PC-3 (cell line): ENCODE measurements around the gene LRRTM4. TPM values are rescaled to one million over a fixed set of nuclear protein-coding genes. Genes with fewer than 3 reads are reported as not detected.
"Not testable (repeated sequence)": the region's sequence is repeated elsewhere in the genome, so short reads cannot be mapped to it uniquely, and the experiment has no call there.

Experiments
- ATAC-seq: fragments of 200-7000 bp; cut with Tn5 transposase; 2 replicates; pipeline ENCODE4 v1.9.1; 2020; ENCODE audit warnings: mild to moderate bottlenecking, moderate library complexity
- BruUV-seq: library from RNA; stranded (reverse); fragments of 400-500 nt; replicated peaks from 2 replicates; lab custom pipeline; 2021; lab: Mats Ljungman, UMichigan
- CTCF ChIA-PET: fragments of 300-600 bp; sonication (Branson Sonifier 250); formaldehyde crosslinking; loops from one replicate; lab custom pipeline; 2022; ENCODE audit warnings: antibody characterized with exemption; lab: Charles Lee
- POLR2A ChIA-PET: fragments of 300-600 bp; sonication (Branson Sonifier 250); formaldehyde crosslinking; loops from one replicate; lab custom pipeline; 2022; ENCODE audit warnings: antibody characterized with exemption; ENCODE audit not compliant: unreplicated experiment; lab: Charles Lee
- DNase-seq: peaks from one replicate; pipeline ENCODE4 v3.0.0-alpha.2; 2015
- H2AFZ ChIP-seq: fragments of 300-600 bp; sonication (generic); 2 replicates; pipeline ENCODE4 v1.6.0; 2016; ENCODE audit warnings: antibody characterized with exemption, low read length
- H3F3A ChIP-seq: fragments of 300-600 bp; sonication (generic); one replicate; pipeline ENCODE4 v1.6.0; 2017; ENCODE audit warnings: antibody characterized with exemption, low read length, control low read depth, mild to moderate bottlenecking; ENCODE audit not compliant: unreplicated experiment
- H3K27ac ChIP-seq: fragments of 300-600 bp; sonication (generic); 2 replicates; pipeline ENCODE4 v1.5.1; 2016; ENCODE audit warnings: mild to moderate bottlenecking, low read length
- H3K27me3 ChIP-seq: fragments of 300-600 bp; sonication (generic); 2 replicates; pipeline ENCODE4 v1.6.1; 2016; ENCODE audit warnings: low read length, mixed read lengths
- H3K36me3 ChIP-seq: fragments of 300-600 bp; sonication (generic); 2 replicates; pipeline ENCODE4 v1.6.1; 2016; ENCODE audit warnings: low read depth, mixed run types, low read length, mixed read lengths
- H3K4me1 ChIP-seq: fragments of 300-600 bp; sonication (generic); 2 replicates; pipeline ENCODE4 v1.5.1; 2016; ENCODE audit warnings: low read length; ENCODE audit not compliant: insufficient read depth
- H3K4me2 ChIP-seq: fragments of 300-600 bp; sonication (generic); 2 replicates; pipeline ENCODE4 v1.6.0; 2016; ENCODE audit warnings: low read length
- H3K4me3 ChIP-seq: fragments of 300-600 bp; sonication (generic); 2 replicates; pipeline ENCODE4 v1.5.1; 2016; ENCODE audit warnings: mild to moderate bottlenecking, low read length, mixed read lengths
- H3K79me2 ChIP-seq: fragments of 300-600 bp; sonication (generic); 2 replicates; pipeline ENCODE4 v1.6.1; 2017; ENCODE audit warnings: low read length, mixed read lengths
- H3K9ac ChIP-seq: fragments of 300-600 bp; sonication (generic); 2 replicates; pipeline ENCODE4 v1.6.0; 2016; ENCODE audit warnings: mild to moderate bottlenecking, low read length
- H3K9me2 ChIP-seq: fragments of 300-600 bp; sonication (generic); replicated peaks from 2 replicates; pipeline ENCODE4 v1.6.1; 2016; ENCODE audit warnings: mixed run types, low read length, mixed read lengths
- H3K9me3 ChIP-seq: fragments of 300-600 bp; sonication (generic); 2 replicates; pipeline ENCODE4 v1.6.1; 2016; ENCODE audit warnings: low read length, mixed read lengths
- H4K20me1 ChIP-seq: fragments of 300-600 bp; sonication (generic); 2 replicates; pipeline ENCODE4 v1.6.1; 2016; ENCODE audit warnings: low read length, mixed read lengths
- EZH2 ChIP-seq: fragments of 300-600 bp; sonication (generic); IDR thresholded peaks from one replicate; pipeline ENCODE4 v1.6.1; 2017; ENCODE audit warnings: antibody characterized with exemption, mild to moderate bottlenecking, low read length; ENCODE audit not compliant: unreplicated experiment
- EZH2phosphoT487 ChIP-seq: fragments of 300-600 bp; sonication (generic); IDR thresholded peaks from 2 replicates; pipeline ENCODE4 v1.6.1; 2018; ENCODE audit warnings: mild to moderate bottlenecking, antibody characterized with exemption, low read length, borderline replicate concordance
- intact Hi-C: fragments of 100-400 bp; cut with micrococcal nuclease; formaldehyde crosslinking; loops from 2 replicates; pipeline ENCODE4 v1.9.0; 2023
- total RNA-seq: library from RNA; depleted of rRNA; stranded (reverse); fragments of >200 nt; gene quantifications from 2 replicates; pipeline ENCODE4 v1.2.3, GENCODE V29; 2014
- TF ChIP-seq, protein P1 (sequence below): fragments of 300-600 bp; sonication (generic); conservative IDR thresholded peaks from 2 replicates; pipeline ENCODE4 v1.5.1; 2017; ENCODE audit warnings: antibody characterized with exemption, low read depth, mild to moderate bottlenecking, low read length

LRRTM4 gene
- total RNA-seq, 1 experiment from 2014 or later, result not detected

DNA sequence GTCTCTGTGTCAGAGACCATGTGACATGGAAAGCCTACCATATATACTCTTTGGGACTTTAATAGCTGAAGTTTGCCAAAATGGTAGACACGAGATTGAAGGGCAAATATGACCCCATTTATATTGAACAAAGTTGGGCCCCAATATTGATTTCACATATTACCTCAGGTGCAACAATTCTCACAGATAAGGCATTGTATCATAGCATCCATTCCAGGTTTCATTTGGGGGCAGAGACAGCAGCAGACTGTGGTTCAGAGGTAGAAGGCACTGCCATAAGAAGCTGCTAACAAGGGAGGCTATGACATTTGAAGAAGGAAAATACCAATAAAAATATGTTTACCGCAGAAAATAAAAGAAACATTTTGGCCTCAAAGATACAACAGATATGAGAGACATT is 419.2 kb downstream of the LRRTM4 start:
- no peaks in the 10 kb centered on the region for H3F3A ChIP-seq
- H3K27ac ChIP-seq, result no peak overlapping the region
- TF ChIP-seq, protein P1, sequence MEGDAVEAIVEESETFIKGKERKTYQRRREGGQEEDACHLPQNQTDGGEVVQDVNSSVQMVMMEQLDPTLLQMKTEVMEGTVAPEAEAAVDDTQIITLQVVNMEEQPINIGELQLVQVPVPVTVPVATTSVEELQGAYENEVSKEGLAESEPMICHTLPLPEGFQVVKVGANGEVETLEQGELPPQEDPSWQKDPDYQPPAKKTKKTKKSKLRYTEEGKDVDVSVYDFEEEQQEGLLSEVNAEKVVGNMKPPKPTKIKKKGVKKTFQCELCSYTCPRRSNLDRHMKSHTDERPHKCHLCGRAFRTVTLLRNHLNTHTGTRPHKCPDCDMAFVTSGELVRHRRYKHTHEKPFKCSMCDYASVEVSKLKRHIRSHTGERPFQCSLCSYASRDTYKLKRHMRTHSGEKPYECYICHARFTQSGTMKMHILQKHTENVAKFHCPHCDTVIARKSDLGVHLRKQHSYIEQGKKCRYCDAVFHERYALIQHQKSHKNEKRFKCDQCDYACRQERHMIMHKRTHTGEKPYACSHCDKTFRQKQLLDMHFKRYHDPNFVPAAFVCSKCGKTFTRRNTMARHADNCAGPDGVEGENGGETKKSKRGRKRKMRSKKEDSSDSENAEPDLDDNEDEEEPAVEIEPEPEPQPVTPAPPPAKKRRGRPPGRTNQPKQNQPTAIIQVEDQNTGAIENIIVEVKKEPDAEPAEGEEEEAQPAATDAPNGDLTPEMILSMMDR, result no peak
- TF ChIP-seq EZH2, result no peak
- no peak for TF ChIP-seq EZH2phosphoT487
- no peaks in the 10 kb centered on the region for H3K79me2 ChIP-seq
- 0 out of 2 replicates have a peak, but pooled peaks cover 5% of the 10 kb centered on the region for H3K9me3 ChIP-seq
- no peaks in the 10 kb centered on the region for H3K4me1 ChIP-seq
- no peaks in the 10 kb centered on the region for H3K27me3 ChIP-seq
- H4K20me1 ChIP-seq, result no peaks in the 10 kb centered on the region
- ATAC-seq (no peak), DNase-seq (no peak)
- BruUV-seq, result no TSS peak
- no peak overlapping the region for H3K4me3 ChIP-seq
- H2AFZ ChIP-seq, result no peak overlapping the region
- CTCF ChIA-PET, result no interaction called here
- H3K4me2 ChIP-seq, result no peak overlapping the region
- POLR2A ChIA-PET, result no interaction called here
- intact Hi-C loops, result no loop called here
- H3K9ac ChIP-seq, result no peak overlapping the region
- no peaks in the 10 kb centered on the region for H3K9me2 ChIP-seq
- H3K36me3 ChIP-seq, result no peaks in the 10 kb centered on the region

DNA sequence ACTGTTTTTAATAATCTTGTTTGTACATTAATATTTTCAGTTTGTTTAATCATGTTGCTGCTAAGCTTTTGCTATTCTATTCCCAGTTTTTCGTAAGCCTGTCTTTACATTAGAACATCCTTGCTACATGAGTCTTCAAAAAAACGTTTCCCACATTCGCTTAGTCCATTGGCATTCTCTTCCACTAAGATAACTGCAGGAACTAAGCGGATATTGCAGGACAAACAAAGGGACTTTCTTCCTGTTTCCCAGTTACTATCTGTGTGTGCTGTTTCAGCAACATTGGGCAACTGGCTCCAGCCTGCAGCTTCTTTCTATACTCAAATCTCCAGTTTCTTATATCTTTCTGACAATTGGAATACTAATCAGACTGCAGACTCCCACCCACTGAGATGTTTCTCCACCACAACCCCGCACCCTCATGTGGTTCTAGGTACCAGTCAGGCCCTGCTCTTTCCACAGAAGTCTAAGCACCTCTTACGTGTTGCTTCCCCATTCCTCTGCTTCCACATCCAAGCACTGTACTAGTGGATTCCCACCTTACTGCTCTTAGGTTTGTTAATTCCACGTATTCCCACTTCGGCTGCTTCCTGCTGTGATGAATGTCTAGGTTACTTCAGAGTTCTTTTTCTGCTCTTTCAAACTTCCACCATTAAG is 420.3 kb downstream of the LRRTM4 start:
- 0 out of 2 replicates have a peak, but pooled peaks cover 7% of the 10 kb centered on the region for H3K9me3 ChIP-seq
- no peak overlapping the region for H3K4me2 ChIP-seq
- H3K4me3 ChIP-seq, result no peak overlapping the region
- no peaks in the 10 kb centered on the region for H3F3A ChIP-seq
- H4K20me1 ChIP-seq, result no peaks in the 10 kb centered on the region
- CTCF ChIA-PET, result no interaction called here
- no peak for ATAC-seq
- no peaks in the 10 kb centered on the region for H3K36me3 ChIP-seq
- no peaks in the 10 kb centered on the region for H3K9me2 ChIP-seq
- TF ChIP-seq EZH2phosphoT487 (no peak), EZH2 (no peak)
- TF ChIP-seq, protein P1, result no peak
- intact Hi-C loops, result no loop called here
- no peaks in the 10 kb centered on the region for H3K4me1 ChIP-seq
- no peak overlapping the region for H2AFZ ChIP-seq
- no peak overlapping the region for H3K9ac ChIP-seq
- POLR2A ChIA-PET, result no interaction called here
- no peak for DNase-seq
- no peak overlapping the region for H3K27ac ChIP-seq
- no peaks in the 10 kb centered on the region for H3K27me3 ChIP-seq
- no TSS peak for BruUV-seq
- H3K79me2 ChIP-seq, result no peaks in the 10 kb centered on the region

DNA sequence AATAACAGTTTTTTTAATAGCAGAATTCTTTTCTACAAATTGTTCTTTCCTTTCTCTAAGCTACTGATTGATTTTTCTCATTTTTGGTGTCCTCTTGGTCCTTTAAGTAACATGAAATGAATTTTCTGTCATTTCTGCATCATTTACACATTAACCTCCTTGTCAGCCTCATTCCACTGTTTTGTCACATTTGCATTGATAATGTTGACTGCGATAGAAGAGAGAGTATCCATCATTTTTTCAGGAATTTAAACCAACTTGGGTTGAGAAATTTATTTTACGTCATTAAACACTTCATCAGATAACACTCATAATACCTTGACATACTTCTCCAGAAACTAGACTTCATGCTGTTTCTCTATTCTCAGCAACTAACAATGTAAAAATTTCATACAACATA is 422.2 kb downstream of the LRRTM4 start:
- H2AFZ ChIP-seq, result no peak overlapping the region
- TF ChIP-seq EZH2 (no peak), EZH2phosphoT487 (no peak)
- TF ChIP-seq, protein P1, result no peak
- peaks cover 10% of the 10 kb centered on the region; the same call in 1 of the 2 replicates for H3K9me3 ChIP-seq
- H3K9ac ChIP-seq, result no peak overlapping the region
- DNase-seq (no peak), ATAC-seq (no peak)
- CTCF ChIA-PET, result no interaction called here
- H3K27me3 ChIP-seq, result no peaks in the 10 kb centered on the region
- H3F3A ChIP-seq, result no peaks in the 10 kb centered on the region
- intact Hi-C loops, result no loop called here
- H3K9me2 ChIP-seq, result no peaks in the 10 kb centered on the region
- no peak overlapping the region for H3K4me2 ChIP-seq
- no peaks in the 10 kb centered on the region for H3K36me3 ChIP-seq
- no peak overlapping the region for H3K27ac ChIP-seq
- POLR2A ChIA-PET, result no interaction called here
- no TSS peak for BruUV-seq
- H3K79me2 ChIP-seq, result no peaks in the 10 kb centered on the region
- no peaks in the 10 kb centered on the region for H3K4me1 ChIP-seq
- no peak overlapping the region for H3K4me3 ChIP-seq
- H4K20me1 ChIP-seq, result no peaks in the 10 kb centered on the region

- H3K9me2 ChIP-seq, POLR2A ChIA-PET, DNase-seq: not testable (repeated sequence)
Measured at GRCh38 chr2:77095525-77095924, 426.7 kb downstream of the LRRTM4 start.

More at GRCh38 chr2:77095525-77095924, 426.7 kb downstream of the LRRTM4 start:
- BruUV-seq, H3K9ac ChIP-seq, intact Hi-C loops, H2AFZ ChIP-seq, H3K4me3 ChIP-seq, ATAC-seq, H3K36me3 ChIP-seq, H3K79me2 ChIP-seq, CTCF ChIA-PET, H3K27me3 ChIP-seq, H3K9me3 ChIP-seq, H3K4me1 ChIP-seq, H3K27ac ChIP-seq, H3F3A ChIP-seq, H3K4me2 ChIP-seq, H4K20me1 ChIP-seq: not testable (repeated sequence)
